ENCODE measurements around the gene TP53I11. TPM values are rescaled to one million over a fixed set of nuclear protein-coding genes. Genes with fewer than 3 reads are reported as not detected.

The TP53I11 gene
- total RNA-seq, 4 donors from 2014 or later: 58.0 to 91.5 (median 70.6) TPM

GRCh38 chr11:44945666-44946065 lies 5.0 kb downstream of the TP53I11 start:
- H3K4me1 ChIP-seq: peaks cover 69% of the 10 kb centered on the region
- no peaks in the 10 kb centered on the region for H3K36me3 ChIP-seq
- WGBS: 57% methylated on average over 10 of the region's 11 CpGs
- no peak overlapping the region for H3K4me3 ChIP-seq
- H3K9me3 ChIP-seq: no peaks in the 10 kb centered on the region
- no peaks in the 10 kb centered on the region for H3K27me3 ChIP-seq
- no peak for TF ChIP-seq EP300 (IDR thresholded peaks at IDR 0.05)
- TF ChIP-seq POLR2A (IDR thresholded peaks at IDR 0.05): no peak
- no peak for TF ChIP-seq CTCF (IDR thresholded peaks at IDR 0.05)
- no peak for TF ChIP-seq POLR2AphosphoS5 (IDR thresholded peaks at IDR 0.05)
- peak; percentile 82 to 90 for DNase-seq (ENCODE audit: low spot score in 2 of 2)
- H3K27ac ChIP-seq: no peak overlapping the region

GRCh38 chr11:44944853-44945235 lies 5.8 kb downstream of the TP53I11 start:
- TF ChIP-seq EP300 (IDR thresholded peaks at IDR 0.05) (no peak), POLR2A (IDR thresholded peaks at IDR 0.05) (no peak), POLR2AphosphoS5 (IDR thresholded peaks at IDR 0.05) (no peak), CTCF (IDR thresholded peaks at IDR 0.05) (no peak)
- no peaks in the 10 kb centered on the region for H3K36me3 ChIP-seq
- H3K27ac ChIP-seq: no peak overlapping the region
- 77% methylated on average over 3 of the region's 3 CpGs for WGBS
- H3K4me1 ChIP-seq: peaks cover 75% of the 10 kb centered on the region
- DNase-seq (ENCODE audit: low spot score in 2 of 2): no peak
- H3K27me3 ChIP-seq: no peaks in the 10 kb centered on the region
- H3K9me3 ChIP-seq: no peaks in the 10 kb centered on the region
- no peak overlapping the region for H3K4me3 ChIP-seq

GRCh38 chr11:44944181-44944852 lies 6.4 kb downstream of the TP53I11 start:
- no peak for DNase-seq (ENCODE audit: low spot score in 2 of 2)
- no peak overlapping the region for H3K4me3 ChIP-seq
- TF ChIP-seq CTCF (IDR thresholded peaks at IDR 0.05) (no peak), EP300 (IDR thresholded peaks at IDR 0.05) (no peak), POLR2A (IDR thresholded peaks at IDR 0.05) (no peak), POLR2AphosphoS5 (IDR thresholded peaks at IDR 0.05) (no peak)
- peaks cover 70% of the 10 kb centered on the region for H3K4me1 ChIP-seq
- no peak overlapping the region for H3K27ac ChIP-seq
- H3K9me3 ChIP-seq: no peaks in the 10 kb centered on the region
- no peaks in the 10 kb centered on the region for H3K36me3 ChIP-seq
- no peaks in the 10 kb centered on the region for H3K27me3 ChIP-seq
- WGBS: 65% methylated on average over 7 of the region's 7 CpGs

- TF ChIP-seq POLR2AphosphoS5 (IDR thresholded peaks at IDR 0.05) (no peak), POLR2A (IDR thresholded peaks at IDR 0.05) (no peak), EP300 (IDR thresholded peaks at IDR 0.05) (no peak), CTCF (IDR thresholded peaks at IDR 0.05) (no peak)
- 79% methylated on average over 6 of the region's 7 CpGs for WGBS
- H3K4me3 ChIP-seq: no peak overlapping the region
- no peak overlapping the region for H3K27ac ChIP-seq
- DNase-seq (ENCODE audit: low spot score in 2 of 2): no peak
- no peaks in the 10 kb centered on the region for H3K9me3 ChIP-seq
- H3K4me1 ChIP-seq: peaks cover 64% of the 10 kb centered on the region
- no peaks in the 10 kb centered on the region for H3K36me3 ChIP-seq
- no peaks in the 10 kb centered on the region for H3K27me3 ChIP-seq
These were observed 7.0 kb downstream of the TP53I11 start for GRCh38 chr11:44943696-44944095.

- Histone ChIP-seq H3K27me3 (no peaks in the 10 kb centered on the region), H3K4me1 (peaks cover 58% of the 10 kb centered on the region), H3K4me3 (no peak overlapping the region), H3K27ac (no peak overlapping the region), H3K36me3 (no peaks in the 10 kb centered on the region), H3K9me3 (no peaks in the 10 kb centered on the region)
- TF ChIP-seq POLR2A (IDR thresholded peaks at IDR 0.05) (no peak), POLR2AphosphoS5 (IDR thresholded peaks at IDR 0.05) (no peak), CTCF (IDR thresholded peaks at IDR 0.05) (no peak), EP300 (IDR thresholded peaks at IDR 0.05) (no peak)
- DNase-seq (ENCODE audit: low spot score in 2 of 2): no peak
- 47% methylated on average over 5 of the region's 7 CpGs for WGBS
These were observed 7.6 kb downstream of the TP53I11 start for GRCh38 chr11:44943118-44943517.

Data from suprapubic skin (tissue), 4 donors.